ENCODE data around the gene C5orf47.
A peak's percentile ranks its signal among the peaks of the same experiment; 100 is the strongest.

Gene C5orf47

DNA sequence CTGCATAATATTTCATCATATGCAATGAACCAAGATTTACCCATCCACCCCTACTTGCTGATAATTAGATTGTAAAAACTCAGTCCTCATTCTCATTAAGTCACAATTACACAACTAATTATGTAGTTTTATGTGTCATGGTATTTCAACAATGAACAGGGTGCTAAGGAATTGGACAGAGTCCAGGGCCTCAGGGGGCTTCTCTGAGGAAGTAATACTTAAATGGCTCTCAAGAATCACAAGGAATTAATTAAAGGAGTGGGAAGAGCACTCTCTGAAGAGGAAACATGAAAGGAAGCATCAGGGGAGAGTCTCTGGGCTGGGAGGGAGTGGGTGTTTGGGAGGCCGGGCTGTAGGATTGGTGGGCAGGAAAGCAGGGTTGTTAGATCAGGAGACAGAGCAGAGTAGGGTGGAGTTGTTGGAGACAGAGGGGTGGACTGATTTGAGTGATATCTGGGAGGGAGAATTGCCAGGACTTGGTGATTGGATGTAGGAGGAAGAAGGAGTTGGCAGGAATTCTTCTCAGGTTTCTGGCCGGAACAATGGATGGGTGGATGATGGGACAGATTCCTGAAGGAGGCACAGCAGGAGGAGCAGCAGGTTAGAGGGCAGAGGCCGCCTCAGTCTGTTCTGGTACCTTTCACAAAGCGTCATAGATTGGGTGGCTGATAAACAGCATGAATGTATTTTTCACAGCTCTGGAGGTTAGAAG, 33.6 kb downstream of the C5orf47 start:
- Histone ChIP-seq H3K27ac (ENCODE audit: poor library complexity, severe bottlenecking) (no peak overlapping the region), H3K4me3 (ENCODE audit: severe bottlenecking) (no peak overlapping the region), H3K36me3 (ENCODE audit: low read depth) (no peaks in the 10 kb centered on the region), H3K9me3 (ENCODE audit: severe bottlenecking) (no peaks in the 10 kb centered on the region), H3K4me1 (ENCODE audit: insufficient read depth, poor library complexity, severe bottlenecking) (no peaks in the 10 kb centered on the region), H3K27me3 (ENCODE audit: insufficient read depth, poor library complexity, severe bottlenecking) (peaks cover 38% of the 10 kb centered on the region)
- ATAC-seq (ENCODE audit: low read depth) (no peak), DNase-seq (ENCODE audit: low spot score) (no peak)
- TF ChIP-seq, protein P1, sequence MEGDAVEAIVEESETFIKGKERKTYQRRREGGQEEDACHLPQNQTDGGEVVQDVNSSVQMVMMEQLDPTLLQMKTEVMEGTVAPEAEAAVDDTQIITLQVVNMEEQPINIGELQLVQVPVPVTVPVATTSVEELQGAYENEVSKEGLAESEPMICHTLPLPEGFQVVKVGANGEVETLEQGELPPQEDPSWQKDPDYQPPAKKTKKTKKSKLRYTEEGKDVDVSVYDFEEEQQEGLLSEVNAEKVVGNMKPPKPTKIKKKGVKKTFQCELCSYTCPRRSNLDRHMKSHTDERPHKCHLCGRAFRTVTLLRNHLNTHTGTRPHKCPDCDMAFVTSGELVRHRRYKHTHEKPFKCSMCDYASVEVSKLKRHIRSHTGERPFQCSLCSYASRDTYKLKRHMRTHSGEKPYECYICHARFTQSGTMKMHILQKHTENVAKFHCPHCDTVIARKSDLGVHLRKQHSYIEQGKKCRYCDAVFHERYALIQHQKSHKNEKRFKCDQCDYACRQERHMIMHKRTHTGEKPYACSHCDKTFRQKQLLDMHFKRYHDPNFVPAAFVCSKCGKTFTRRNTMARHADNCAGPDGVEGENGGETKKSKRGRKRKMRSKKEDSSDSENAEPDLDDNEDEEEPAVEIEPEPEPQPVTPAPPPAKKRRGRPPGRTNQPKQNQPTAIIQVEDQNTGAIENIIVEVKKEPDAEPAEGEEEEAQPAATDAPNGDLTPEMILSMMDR (IDR thresholded peaks at IDR 0.05; ENCODE audit: poor library complexity, severe bottlenecking): no peak

- H3K4me3 ChIP-seq (ENCODE audit: severe bottlenecking): no peak overlapping the region
- DNase-seq (ENCODE audit: low spot score) (no peak), ATAC-seq (ENCODE audit: low read depth) (no peak)
- peaks cover 3% of the 10 kb centered on the region for H3K9me3 ChIP-seq (ENCODE audit: severe bottlenecking)
- TF ChIP-seq, protein P1 (IDR thresholded peaks at IDR 0.05; ENCODE audit: poor library complexity, severe bottlenecking): no peak
- H3K36me3 ChIP-seq (ENCODE audit: low read depth): no peaks in the 10 kb centered on the region
- no peak overlapping the region for H3K27ac ChIP-seq (ENCODE audit: poor library complexity, severe bottlenecking)
- H3K27me3 ChIP-seq (ENCODE audit: insufficient read depth, poor library complexity, severe bottlenecking): peaks cover 31% of the 10 kb centered on the region
- H3K4me1 ChIP-seq (ENCODE audit: insufficient read depth, poor library complexity, severe bottlenecking): no peaks in the 10 kb centered on the region
Measured at GRCh38 chr5:174030286-174030685, 41.3 kb downstream of the C5orf47 start.

DNA sequence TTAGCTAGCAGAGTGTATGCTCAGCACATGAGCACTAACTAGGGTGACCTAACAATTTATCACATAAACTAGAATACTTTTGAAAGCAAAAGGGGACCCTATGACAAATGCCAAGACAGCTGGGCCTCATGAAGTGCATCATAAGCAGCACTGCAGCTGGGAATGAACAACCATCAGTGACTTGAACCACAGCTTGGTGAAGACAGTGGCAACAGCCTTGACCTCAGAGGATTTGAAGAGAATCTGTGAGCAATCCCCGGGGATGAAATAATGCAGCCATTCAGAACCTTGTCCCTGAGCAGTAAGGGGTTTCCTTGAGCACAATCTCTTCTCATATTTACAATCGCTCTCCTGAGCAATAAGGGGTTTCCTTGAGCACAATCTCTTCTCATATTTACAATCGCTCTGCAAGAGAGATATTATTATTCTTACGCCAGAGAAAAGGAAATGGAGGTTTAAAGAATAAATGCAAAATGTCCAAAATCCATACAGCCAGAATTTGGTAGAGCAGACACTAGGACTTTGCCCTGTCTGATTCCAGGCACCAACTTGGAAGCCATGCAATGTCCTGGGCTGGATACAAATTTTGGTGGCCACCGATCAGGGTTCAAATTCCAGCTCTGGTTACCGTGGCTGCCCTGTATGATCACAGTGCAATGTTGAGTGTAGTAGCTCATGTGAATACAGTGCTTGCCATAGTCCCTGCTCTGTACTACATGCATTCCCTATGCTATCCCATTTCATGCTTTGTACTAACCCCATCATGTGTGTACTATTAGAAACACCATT, 55.7 kb downstream of the C5orf47 start:
- Histone ChIP-seq H3K27ac (ENCODE audit: poor library complexity, severe bottlenecking) (no peak overlapping the region), H3K4me1 (ENCODE audit: insufficient read depth, poor library complexity, severe bottlenecking) (no peaks in the 10 kb centered on the region), H3K4me3 (ENCODE audit: severe bottlenecking) (no peak overlapping the region), H3K36me3 (ENCODE audit: low read depth) (no peaks in the 10 kb centered on the region), H3K27me3 (ENCODE audit: insufficient read depth, poor library complexity, severe bottlenecking) (no peaks in the 10 kb centered on the region), H3K9me3 (ENCODE audit: severe bottlenecking) (no peaks in the 10 kb centered on the region)
- DNase-seq (ENCODE audit: low spot score): no peak
- no peak for ATAC-seq (ENCODE audit: low read depth)
- TF ChIP-seq, protein P1 (IDR thresholded peaks at IDR 0.05; ENCODE audit: poor library complexity, severe bottlenecking): no peak

DNA sequence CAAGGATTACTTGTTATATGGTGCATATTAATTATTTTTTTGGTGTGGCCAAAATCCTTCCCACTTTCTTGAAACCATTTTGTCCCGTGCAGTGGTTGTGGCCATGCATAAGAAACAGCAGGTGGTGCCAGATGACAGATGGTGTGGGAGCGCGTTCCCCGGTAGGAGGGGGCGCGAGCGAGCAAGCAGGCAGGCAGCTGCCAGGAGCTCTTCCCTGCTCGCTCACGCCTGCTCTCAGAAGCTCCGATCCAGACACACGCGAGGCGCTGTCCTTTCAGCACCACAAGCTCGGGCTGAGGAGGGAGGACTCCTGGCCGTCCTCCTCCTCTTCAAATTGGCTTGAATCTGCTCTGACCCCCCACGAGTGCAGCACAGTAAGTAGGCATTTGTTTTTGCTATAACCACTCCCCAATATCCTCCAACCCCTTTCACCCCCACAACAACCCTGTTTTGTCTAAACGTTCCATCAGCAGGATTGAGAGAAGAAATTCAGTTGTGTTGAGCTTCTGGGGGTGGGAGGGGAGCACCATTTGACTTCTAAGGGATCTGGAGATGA, 56.6 kb downstream of the C5orf47 start, which contains the start of gene NSG2:
Gene NSG2 (plus strand): TSS at position 237 of the 556 bp plus-strand sequence. CDS start 1,050 bp downstream, outside the sequence.
- H3K27me3 ChIP-seq (ENCODE audit: insufficient read depth, poor library complexity, severe bottlenecking): no peaks in the 10 kb centered on the region
- no peak within 1 kb of the TSS for H3K4me3 ChIP-seq (ENCODE audit: severe bottlenecking)
- H3K9me3 ChIP-seq (ENCODE audit: severe bottlenecking): no peaks in the 10 kb centered on the region
- no peaks in the 10 kb centered on the region for H3K4me1 ChIP-seq (ENCODE audit: insufficient read depth, poor library complexity, severe bottlenecking)
- DNase-seq (ENCODE audit: low spot score) (peak; percentile 93), ATAC-seq (ENCODE audit: low read depth) (peak; percentile 100)
- no peaks in the 10 kb centered on the region for H3K36me3 ChIP-seq (ENCODE audit: low read depth)
- no peak within 1 kb of the TSS for H3K27ac ChIP-seq (ENCODE audit: poor library complexity, severe bottlenecking)
- TF ChIP-seq, protein P1 (IDR thresholded peaks at IDR 0.05; ENCODE audit: poor library complexity, severe bottlenecking): peak; percentile 94
